Measurements from ENCODE around the gene PFKL. TPM values are rescaled to one million over a fixed set of nuclear protein-coding genes. Genes with fewer than 3 reads are reported as not detected.

Gene PFKL
- total and polyA plus RNA-seq, 2 of the 8 experiments (the other 6 are each of a cell fraction or from before 2014, with no cell fraction given) = 80.2 to 82.3 TPM

DNA sequence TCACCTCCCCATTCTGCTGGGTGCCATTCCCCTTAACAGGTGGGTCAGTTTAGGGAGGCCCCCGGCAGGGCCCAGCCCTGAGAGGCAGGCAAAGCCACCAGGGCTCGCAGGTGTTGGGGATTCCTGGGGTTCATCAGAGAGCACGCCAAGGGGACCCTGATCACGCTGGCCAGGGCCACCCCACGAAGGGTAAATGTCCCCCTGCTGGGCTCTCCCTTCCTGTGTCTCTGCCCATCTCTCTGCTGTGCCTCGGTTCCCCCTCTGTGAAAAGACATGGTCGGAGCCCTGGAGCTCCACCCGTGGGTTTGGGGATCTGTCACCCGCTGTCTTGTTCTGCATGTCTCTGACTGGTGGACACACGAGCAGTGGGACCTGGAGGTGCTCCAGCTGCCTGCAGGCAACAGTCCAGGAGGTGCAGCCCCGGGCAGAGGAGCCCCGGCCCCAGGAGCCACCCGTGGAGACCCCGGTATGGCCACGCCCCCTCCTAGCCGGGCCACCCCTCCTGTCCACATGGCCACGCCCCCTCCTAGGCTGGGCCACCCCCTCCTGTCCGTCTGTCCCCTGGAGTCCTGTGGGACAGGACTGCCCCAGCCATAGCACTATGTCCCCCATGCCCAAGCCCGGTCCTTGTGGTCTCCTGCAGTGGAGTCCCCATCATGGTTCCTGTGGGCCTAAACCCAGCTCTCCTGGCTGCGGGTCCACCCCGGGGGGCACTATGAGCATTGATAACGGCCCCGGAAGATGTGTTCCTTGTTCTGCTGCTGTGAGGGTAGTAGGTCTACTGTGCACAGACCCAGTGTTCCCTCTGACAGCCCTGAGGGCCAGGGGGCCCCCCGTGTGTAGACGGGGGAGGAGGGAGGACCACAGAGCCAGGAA lies 7.7 kb upstream of the PFKL start (continued):
- TF ChIP-seq, protein P1, sequence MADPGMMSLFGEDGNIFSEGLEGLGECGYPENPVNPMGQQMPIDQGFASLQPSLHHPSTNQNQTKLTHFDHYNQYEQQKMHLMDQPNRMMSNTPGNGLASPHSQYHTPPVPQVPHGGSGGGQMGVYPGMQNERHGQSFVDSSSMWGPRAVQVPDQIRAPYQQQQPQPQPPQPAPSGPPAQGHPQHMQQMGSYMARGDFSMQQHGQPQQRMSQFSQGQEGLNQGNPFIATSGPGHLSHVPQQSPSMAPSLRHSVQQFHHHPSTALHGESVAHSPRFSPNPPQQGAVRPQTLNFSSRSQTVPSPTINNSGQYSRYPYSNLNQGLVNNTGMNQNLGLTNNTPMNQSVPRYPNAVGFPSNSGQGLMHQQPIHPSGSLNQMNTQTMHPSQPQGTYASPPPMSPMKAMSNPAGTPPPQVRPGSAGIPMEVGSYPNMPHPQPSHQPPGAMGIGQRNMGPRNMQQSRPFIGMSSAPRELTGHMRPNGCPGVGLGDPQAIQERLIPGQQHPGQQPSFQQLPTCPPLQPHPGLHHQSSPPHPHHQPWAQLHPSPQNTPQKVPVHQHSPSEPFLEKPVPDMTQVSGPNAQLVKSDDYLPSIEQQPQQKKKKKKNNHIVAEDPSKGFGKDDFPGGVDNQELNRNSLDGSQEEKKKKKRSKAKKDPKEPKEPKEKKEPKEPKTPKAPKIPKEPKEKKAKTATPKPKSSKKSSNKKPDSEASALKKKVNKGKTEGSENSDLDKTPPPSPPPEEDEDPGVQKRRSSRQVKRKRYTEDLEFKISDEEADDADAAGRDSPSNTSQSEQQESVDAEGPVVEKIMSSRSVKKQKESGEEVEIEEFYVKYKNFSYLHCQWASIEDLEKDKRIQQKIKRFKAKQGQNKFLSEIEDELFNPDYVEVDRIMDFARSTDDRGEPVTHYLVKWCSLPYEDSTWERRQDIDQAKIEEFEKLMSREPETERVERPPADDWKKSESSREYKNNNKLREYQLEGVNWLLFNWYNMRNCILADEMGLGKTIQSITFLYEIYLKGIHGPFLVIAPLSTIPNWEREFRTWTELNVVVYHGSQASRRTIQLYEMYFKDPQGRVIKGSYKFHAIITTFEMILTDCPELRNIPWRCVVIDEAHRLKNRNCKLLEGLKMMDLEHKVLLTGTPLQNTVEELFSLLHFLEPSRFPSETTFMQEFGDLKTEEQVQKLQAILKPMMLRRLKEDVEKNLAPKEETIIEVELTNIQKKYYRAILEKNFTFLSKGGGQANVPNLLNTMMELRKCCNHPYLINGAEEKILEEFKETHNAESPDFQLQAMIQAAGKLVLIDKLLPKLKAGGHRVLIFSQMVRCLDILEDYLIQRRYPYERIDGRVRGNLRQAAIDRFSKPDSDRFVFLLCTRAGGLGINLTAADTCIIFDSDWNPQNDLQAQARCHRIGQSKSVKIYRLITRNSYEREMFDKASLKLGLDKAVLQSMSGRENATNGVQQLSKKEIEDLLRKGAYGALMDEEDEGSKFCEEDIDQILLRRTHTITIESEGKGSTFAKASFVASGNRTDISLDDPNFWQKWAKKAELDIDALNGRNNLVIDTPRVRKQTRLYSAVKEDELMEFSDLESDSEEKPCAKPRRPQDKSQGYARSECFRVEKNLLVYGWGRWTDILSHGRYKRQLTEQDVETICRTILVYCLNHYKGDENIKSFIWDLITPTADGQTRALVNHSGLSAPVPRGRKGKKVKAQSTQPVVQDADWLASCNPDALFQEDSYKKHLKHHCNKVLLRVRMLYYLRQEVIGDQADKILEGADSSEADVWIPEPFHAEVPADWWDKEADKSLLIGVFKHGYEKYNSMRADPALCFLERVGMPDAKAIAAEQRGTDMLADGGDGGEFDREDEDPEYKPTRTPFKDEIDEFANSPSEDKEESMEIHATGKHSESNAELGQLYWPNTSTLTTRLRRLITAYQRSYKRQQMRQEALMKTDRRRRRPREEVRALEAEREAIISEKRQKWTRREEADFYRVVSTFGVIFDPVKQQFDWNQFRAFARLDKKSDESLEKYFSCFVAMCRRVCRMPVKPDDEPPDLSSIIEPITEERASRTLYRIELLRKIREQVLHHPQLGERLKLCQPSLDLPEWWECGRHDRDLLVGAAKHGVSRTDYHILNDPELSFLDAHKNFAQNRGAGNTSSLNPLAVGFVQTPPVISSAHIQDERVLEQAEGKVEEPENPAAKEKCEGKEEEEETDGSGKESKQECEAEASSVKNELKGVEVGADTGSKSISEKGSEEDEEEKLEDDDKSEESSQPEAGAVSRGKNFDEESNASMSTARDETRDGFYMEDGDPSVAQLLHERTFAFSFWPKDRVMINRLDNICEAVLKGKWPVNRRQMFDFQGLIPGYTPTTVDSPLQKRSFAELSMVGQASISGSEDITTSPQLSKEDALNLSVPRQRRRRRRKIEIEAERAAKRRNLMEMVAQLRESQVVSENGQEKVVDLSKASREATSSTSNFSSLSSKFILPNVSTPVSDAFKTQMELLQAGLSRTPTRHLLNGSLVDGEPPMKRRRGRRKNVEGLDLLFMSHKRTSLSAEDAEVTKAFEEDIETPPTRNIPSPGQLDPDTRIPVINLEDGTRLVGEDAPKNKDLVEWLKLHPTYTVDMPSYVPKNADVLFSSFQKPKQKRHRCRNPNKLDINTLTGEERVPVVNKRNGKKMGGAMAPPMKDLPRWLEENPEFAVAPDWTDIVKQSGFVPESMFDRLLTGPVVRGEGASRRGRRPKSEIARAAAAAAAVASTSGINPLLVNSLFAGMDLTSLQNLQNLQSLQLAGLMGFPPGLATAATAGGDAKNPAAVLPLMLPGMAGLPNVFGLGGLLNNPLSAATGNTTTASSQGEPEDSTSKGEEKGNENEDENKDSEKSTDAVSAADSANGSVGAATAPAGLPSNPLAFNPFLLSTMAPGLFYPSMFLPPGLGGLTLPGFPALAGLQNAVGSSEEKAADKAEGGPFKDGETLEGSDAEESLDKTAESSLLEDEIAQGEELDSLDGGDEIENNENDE (IDR thresholded peaks at IDR 0.05; ENCODE audit: insufficient replicate concordance, low read length) = no peak

All from H1 (cell line).